Hepatic stellate cell (primary cell): Measurements from ENCODE around the gene CLCA2.

Experiments used
- DNase-seq: peaks from one replicate; pipeline ENCODE4 v3.0.0; 2011; ENCODE audit warnings: low spot score

CLCA2 gene

DNA sequence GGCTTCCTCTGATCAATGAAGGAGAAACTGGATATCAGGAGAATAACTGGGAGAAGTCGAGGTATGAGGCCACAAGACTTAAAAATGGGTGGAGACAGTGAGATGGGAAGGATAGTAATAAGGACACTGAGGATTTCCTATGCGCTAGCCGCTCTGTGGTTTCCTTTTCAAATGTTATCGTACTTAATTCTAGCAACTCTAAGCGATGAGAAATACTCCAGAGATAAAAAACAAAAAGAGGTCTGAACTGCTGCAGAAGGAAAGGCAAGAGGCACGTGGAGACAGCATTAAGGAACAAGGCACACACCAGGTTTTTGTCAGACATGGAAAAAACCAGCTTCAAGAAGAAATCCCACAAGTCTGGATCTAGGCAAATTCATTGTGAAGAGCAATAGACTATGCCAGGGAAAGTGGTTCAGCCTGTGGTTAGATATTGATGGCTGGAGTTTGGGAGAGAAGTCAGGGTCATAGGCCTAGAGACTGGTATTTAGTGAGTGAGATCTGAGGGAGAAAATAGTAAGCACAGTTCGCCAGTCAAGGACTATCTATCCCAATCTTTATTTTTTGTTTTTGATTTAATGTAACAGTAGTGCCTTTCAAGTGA is 5.3 kb downstream of the CLCA2 start:
- DNase-seq: no peak

DNA sequence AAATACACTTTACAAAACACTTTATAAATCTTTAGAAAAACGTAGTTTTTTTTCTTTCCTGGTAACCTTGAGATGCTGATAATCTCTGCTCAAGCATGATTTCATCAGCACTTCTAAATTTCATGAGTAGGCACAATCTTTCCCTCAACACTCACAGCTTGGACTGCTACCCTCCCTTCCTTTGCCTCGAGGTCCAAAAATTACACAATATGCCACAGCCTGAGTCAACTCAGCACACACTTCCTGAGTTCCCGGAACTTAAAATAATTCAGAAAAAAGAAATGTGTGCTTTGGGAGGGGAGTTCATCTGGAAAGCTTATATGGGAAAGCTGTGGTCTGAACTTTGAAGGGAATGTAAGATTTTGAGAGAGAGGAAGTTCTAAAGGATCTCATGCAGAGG is 5.9 kb downstream of the CLCA2 start:
- DNase-seq: peak; percentile 58

- no peak for DNase-seq
Observed at GRCh38 chr1:86430376-86430775, 6.4 kb downstream of the CLCA2 start.

DNA sequence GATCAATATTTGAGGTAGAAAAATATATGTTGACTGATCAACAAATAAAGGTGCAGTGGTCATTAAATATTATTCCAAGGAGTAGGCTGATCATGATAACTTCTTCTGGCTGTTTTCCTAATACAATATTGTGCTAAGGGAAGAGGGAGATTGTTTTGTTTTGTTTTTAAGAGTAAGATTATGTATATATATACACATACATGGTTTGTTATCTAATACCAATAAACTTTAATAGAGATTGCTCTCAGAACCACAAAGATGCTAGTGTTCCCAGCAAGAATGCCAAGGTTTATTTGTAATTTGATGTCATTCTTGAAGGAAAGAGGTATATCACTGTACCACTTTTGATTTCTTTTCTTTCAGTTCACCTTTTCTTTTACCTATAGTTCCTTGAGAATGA is 10.1 kb downstream of the CLCA2 start:
- DNase-seq: no peak

- DNase-seq: no peak
Observed at GRCh38 chr1:86435327-86435726, 11.4 kb downstream of the CLCA2 start.

DNA sequence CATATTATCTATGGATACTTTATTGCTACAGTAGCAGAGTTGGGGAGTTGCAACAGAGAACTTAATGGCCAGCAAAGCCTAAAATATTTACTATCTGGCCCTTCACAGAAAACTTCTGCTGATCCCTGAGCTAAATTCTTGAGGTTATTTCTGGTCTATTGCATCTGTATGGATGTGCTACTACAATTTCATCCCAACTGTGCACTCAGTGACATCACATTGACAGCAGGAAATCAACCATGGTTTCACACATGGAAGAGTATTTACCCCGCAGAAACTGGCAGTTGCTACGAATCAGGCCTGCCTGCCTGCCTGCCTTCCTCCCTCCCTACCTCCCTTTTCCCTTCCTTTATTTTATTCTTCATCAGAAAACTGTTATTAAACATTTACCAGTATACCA is 12.1 kb downstream of the CLCA2 start:
- no peak for DNase-seq

DNA sequence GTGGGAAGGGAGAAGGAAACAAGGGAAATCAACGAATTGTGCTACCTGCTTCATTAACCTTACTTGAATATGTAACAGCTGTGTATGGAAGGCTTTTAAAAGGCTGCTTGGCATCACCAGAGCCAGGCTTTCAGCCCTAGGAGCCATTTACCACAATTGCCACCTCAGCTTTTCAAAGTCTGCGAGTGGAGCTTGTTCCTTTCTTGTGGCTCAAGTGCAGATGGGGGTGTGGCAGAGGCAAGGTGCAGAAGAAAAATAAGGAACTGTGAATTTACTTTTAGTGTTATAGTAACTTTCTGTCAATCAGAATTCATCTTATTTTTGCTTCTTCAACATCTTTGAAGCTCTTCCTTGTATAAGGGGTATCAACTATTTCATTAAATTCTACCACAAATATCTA is 17.6 kb downstream of the CLCA2 start:
- no peak for DNase-seq

GRCh38 chr1:86441997-86442396 is 18.0 kb downstream of the CLCA2 start:
- no peak for DNase-seq

GRCh38 chr1:86445919-86446318 is 21.9 kb downstream of the CLCA2 start:
- no peak for DNase-seq

- no peak for DNase-seq
Observed at GRCh38 chr1:86447198-86447790, 23.3 kb downstream of the CLCA2 start.

- DNase-seq: no peak
Observed at GRCh38 chr1:86448670-86449069, 24.7 kb downstream of the CLCA2 start.

GRCh38 chr1:86449103-86449502 is 25.1 kb downstream of the CLCA2 start:
- DNase-seq: no peak

DNA sequence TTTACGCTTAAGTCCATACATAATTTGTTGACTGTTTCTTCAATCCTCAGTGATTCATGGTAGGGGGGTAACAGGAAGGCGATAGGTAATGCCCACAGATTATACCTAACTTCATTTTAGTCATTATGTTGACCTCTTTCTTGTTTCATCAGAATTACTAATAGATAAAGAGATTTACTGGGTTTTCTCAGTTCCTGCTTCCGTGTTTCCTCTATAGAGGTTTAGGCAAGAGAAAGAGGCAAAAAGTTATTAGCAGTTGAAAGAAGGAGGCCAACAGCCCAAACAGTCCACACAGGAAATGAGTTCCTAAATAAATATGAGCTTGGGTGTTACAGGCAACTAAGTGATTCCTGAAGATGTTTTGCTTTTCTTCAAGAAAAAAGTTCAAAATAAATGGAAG is 26.9 kb downstream of the CLCA2 start:
- no peak for DNase-seq

GRCh38 chr1:86453664-86454063 is 29.7 kb downstream of the CLCA2 start:
- DNase-seq: no peak

DNA sequence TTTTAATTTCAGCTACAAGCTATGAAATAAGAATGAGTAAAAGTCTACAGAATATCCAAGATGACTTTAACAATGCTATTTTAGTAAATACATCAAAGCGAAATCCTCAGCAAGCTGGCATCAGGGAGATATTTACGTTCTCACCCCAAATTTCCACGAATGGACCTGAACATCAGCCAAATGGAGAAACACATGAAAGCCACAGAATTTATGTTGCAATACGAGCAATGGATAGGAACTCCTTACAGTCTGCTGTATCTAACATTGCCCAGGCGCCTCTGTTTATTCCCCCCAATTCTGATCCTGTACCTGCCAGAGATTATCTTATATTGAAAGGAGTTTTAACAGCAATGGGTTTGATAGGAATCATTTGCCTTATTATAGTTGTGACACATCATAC is 31.1 kb downstream of the CLCA2 start:
- DNase-seq: no peak

- no peak for DNase-seq
Observed at GRCh38 chr1:86460998-86461397, 37.0 kb downstream of the CLCA2 start.

DNA sequence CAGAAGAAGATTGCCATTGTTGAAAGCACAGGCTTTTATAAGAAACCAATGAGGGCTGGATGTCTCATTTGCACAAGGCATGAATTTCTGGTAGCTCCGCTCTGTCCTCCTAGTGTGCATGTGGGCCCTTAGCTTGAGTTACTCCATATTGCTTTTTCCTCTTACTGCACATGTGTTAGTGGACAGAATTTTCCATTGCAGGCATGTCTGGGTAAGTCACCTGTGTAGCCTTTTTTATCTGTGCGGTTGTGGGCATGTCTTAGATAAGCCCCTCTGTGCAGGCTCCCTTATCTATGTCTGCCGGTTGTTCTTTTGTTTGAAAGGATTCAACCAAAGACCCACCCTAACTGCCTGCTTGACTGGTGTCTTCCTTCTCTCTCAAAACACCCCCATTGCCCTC is 37.5 kb downstream of the CLCA2 start:
- DNase-seq: no peak

DNA sequence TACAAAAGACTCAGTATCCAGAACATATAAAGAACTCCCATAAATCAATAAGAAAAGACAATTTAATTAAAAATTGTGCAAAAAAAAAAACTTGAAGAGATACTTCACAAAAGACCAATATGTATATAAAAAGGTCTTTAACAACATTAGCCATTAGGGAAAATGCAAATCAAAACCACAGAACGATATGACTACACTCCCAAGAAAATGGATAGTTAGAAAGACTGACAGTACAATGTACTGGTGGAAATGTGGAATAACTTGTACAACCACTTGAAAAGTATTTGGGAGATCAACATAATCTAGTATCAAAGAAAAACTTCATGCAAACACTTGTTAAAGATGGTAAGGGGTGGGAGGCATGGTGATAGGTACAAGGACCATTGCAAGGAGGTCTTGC is 40.8 kb downstream of the CLCA2 start:
- no peak for DNase-seq

- DNase-seq: no peak
Observed at GRCh38 chr1:86466109-86466844, 42.3 kb downstream of the CLCA2 start.

GRCh38 chr1:86466986-86467385 is 43.0 kb downstream of the CLCA2 start:
- peak; percentile 9 for DNase-seq

DNA sequence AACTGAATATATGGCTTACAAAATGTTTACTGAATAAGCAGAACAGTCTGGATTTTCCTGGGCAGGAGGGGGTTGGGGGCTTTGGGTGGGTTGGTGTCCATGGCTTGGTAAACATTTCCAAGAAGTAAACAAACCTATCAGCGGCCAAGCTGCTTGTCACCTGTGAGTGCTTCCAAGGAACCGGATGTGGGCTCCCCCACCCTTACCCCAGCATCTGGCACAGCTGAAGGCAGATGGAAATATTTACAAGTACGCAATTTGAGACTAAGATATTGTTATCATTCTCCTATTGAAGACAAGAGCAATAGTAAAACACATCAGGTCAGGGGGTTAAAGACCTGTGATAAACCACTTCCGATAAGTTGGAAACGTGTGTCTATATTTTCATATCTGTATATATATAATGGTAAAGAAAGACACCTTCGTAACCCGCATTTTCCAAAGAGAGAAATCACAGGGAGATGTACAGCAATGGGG is 44.6 kb downstream of the CLCA2 start, which contains the start of gene CLCA1:
Gene CLCA1 (plus strand): TSS at position 427 of the 477 bp plus-strand sequence. CDS start 45 bp downstream, at position 472.
- DNase-seq: no peak

DNA sequence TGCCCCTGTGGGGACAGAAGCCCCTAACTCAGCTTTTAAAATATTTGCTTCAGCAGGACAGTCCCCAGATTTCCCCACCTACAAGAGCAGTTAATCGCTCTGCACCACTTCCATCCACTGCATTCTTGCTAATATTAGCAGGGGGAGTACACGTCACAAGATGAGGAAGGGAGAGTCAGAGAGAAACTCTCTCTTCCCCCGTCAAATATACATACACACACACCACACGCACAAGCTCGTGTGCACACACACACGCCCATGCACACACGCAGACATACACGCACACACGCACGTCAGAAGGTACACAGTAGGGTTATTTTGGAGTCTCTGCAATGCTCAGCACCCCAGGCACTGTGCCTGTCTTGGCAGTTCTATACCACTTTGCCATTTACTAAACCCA is 46.9 kb downstream of the CLCA2 start:
- DNase-seq: no peak

- no peak for DNase-seq
Observed at GRCh38 chr1:86471291-86471690, 47.3 kb downstream of the CLCA2 start.
